HG02759 (cell line): ENCODE results near the gene STYXL1.

Experiments used
- ATAC-seq: cut with Tn5 transposase; IDR thresholded peaks from one replicate; pipeline ENCODE4 v1.9.1; 2021; ENCODE audit warnings: mild to moderate bottlenecking, moderate library complexity; ENCODE audit not compliant: unreplicated experiment

STYXL1 gene

GRCh38 chr7:75960372-75960771 lies 87.4 kb downstream of the STYXL1 start:
- ATAC-seq = no peak

DNA sequence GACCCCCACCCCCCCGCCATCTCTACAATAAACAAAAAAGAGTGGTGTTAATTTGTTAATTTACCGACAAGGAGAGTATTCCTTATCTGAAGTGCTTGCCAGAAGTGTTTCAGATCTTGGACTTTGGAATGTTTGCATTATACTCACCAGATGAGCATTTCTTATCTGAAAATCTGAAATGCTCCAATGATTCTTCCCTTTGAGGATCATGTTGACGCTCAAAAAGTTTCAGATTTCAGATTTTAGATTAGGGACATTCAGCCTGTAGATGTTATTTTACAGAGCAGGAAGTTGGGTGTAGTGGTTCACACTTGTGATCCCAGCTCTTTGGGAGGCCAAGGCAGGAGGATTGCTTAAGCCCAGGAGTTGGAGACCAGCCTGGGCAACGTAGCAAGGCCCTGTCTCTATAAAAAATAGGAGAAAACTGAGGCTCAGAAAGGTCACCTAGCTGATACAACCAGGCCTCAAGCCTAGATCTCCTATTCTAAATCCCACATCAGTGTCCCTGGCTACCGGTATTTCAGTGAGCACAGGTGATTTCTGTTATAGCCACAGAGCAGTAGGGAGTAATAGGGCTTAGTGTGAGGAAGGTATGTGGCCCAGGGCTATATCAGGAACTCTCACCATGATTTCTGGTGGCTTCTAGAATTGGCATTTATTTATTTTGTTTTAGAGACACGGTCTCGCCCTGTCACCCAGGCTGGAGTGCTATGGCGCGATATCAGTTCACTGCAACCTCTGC lies 88.8 kb downstream of the STYXL1 start:
- ATAC-seq = no peak

- no peak for ATAC-seq
Measured at GRCh38 chr7:75957021-75957736, 90.6 kb downstream of the STYXL1 start.

DNA sequence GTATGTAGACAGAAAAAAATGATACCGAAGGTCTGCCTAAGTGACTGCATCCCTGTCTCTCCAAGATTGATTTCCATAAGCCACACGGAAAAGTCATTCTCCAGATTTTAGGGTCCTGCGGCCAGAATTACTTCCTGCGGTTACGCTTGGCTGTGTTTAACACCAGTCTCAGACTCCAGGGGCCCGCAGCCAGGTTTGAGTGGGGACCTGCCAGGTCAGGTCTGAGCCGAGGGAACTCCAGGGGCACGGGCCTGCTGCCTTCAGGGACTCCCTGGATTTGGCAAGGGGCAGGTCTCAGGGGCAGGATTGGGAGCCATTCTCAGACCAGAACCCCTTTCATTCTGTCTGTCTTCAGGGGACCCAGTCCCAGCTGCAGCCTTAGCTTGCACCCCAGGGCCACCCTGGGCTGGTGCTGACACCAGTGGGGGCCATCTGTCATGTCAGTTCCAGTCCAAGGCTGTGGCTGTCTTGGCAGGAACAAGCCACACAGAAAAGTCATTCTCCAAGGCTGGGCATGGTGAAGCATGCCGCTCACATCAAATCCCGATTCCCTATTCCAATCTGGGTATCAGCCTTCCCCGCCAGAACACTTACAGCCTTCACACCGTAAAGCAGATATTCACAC lies 92.4 kb downstream of the STYXL1 start:
- no peak for ATAC-seq

DNA sequence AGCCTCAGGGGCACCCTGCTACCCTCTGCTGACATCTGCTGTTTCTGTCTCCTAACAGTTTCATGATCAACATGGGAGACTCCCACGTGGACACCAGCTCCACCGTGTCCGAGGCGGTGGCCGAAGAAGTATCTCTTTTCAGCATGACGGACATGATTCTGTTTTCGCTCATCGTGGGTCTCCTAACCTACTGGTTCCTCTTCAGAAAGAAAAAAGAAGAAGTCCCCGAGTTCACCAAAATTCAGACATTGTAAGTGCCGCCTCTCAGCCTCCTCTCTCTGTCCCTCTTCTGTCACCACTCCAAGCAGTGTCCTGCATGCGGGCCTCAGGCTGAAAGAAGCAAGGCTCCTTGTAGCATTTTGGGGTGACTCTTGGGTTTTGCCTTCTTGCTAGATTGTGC lies 93.9 kb downstream of the STYXL1 start:
- no peak for ATAC-seq

DNA sequence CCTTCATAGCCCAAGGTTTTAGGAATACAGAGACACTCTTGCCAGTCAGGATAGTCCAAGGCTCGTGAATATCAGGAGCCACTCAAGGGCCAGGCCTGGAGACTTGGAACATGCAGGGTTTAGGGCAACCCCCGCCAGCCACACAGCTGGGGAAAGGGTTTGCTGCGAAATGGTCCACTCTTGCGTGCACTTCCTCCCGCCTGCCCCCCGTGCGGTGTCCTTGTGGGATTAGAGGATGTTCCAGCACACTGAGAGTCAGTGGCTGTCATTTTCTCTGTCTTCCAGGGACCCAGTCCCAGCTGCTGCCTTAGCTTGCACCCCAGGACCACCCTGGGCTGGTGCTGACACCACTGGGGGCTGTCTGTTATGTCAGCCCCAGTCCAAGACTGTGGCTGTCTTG lies 94.4 kb downstream of the STYXL1 start:
- no peak for ATAC-seq

DNA sequence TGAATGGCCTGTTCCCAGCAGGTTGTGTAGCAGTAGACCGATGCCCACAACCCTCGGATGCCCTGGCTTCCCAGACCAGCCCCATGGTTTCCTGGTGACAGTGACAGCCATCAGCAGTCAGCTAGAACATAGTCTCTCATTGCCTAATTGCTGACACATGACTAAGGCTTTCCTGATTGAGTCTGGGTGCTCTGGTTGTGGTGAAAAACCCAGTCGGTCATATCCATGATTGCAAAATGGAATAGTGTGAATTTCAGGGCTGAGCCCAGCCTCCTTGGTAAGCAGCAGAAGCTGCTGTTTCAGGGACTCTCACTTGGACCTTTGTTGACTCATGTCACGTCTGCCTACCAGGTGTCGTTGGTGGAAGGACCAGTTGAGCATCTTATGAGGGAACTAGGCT lies 96.3 kb downstream of the STYXL1 start:
- ATAC-seq = no peak

GRCh38 chr7:75950111-75950681 lies 97.6 kb downstream of the STYXL1 start:
- ATAC-seq = no peak

DNA sequence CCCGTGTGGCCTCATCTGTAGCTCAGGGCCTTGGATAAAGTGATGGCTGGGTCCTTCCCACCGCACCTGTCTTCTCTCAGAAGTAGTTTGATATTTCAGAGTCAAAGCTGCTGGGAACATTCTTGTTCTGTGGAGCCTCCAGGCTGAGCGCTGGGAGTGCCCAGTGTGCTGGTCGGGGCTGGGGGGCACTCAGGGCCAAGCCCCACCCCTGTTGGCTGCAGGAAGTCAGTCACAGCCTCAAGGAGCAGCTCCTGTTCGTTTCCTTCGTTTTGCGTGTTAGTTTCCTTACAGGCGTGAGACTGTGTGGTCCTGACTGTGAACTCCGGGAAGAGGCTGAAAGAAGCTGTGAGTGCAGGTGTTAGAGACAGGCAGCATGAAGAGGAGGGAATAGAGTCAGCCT lies 99.6 kb downstream of the STYXL1 start:
- ATAC-seq = no peak
